KOPT-K1 (cell line): ENCODE measurements around the gene OOSP4A.
"Not testable (repeated sequence)": the region's sequence is repeated elsewhere in the genome, so short reads cannot be mapped to it uniquely, and the experiment has no call there.

Source experiments
- H3K27ac ChIP-seq: fragments of 200-600 bp; sonication (generic); 2 replicates; pipeline ENCODE4 v1.5.1; 2016; ENCODE audit warnings: antibody characterized with exemption, mild to moderate bottlenecking, low read depth, low read length; ENCODE audit not compliant: poor library complexity, severe bottlenecking
- H3K36me3 ChIP-seq: fragments of 200-600 bp; sonication (generic); 2 replicates; pipeline ENCODE4 v1.5.1; 2017; ENCODE audit warnings: antibody characterized with exemption, mild to moderate bottlenecking, low read length, moderate library complexity; ENCODE audit not compliant: insufficient read depth
- H3K9me3 ChIP-seq: fragments of 200-600 bp; sonication (generic); 2 replicates; pipeline ENCODE4 v1.5.1; 2017; ENCODE audit warnings: antibody characterized with exemption, low read length, mild to moderate bottlenecking; ENCODE audit not compliant: insufficient read depth, poor library complexity, severe bottlenecking

Gene OOSP4A

GRCh38 chr11:59960502-59961381 is 3.1 kb upstream of the OOSP4A start:
- no peaks in the 10 kb centered on the region for H3K9me3 ChIP-seq
- no peaks in the 10 kb centered on the region for H3K36me3 ChIP-seq
- H3K27ac ChIP-seq = no peak overlapping the region

DNA sequence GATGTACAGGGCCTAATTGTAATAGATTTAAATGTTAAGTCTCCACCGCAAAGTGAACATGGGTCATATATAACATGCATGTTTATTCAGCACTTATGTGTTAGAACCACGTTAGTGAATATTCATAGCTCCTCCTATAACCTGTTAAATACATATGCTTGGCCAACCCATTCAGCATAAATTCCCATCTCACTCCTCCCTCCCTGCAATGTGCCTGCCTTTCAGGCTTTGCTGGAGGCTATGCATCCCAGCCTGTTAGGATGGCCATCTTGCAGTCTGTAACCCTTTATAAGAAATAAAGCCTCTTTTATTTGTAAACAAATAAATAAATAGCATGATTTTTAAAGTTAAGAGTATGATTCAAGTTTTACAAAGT is 1.7 kb upstream of the OOSP4A start:
- no peak overlapping the region for H3K27ac ChIP-seq
- no peaks in the 10 kb centered on the region for H3K36me3 ChIP-seq
- no peaks in the 10 kb centered on the region for H3K9me3 ChIP-seq

GRCh38 chr11:59965424-59965823 is 1.6 kb downstream of the OOSP4A start:
- H3K36me3 ChIP-seq = no peaks in the 10 kb centered on the region

DNA sequence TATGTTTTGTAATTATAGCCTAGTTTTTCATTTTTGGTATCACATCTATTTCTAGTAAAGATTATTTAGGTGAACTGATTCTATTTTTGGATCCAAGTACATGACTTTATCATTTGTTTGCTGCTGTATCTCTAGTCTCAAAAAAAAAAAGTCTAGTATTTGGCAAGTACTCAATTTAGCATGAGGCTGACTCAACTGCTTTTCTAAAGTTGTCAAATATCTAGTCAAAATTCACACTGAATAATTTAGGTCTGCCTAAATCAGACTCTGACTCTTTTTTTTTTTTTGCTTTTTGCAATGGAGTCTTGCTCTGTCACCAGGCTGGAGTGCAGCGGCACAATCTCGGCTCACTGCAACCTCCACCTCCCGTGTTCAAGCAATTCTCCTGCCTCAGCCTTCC is 2.4 kb downstream of the OOSP4A start:
- H3K36me3 ChIP-seq = no peaks in the 10 kb centered on the region
- H3K9me3 ChIP-seq = no peaks in the 10 kb centered on the region

More at GRCh38 chr11:59965424-59965823, 1.6 kb downstream of the OOSP4A start:
- Histone ChIP-seq H3K27ac (no peak overlapping the region), H3K9me3 (no peaks in the 10 kb centered on the region)

DNA sequence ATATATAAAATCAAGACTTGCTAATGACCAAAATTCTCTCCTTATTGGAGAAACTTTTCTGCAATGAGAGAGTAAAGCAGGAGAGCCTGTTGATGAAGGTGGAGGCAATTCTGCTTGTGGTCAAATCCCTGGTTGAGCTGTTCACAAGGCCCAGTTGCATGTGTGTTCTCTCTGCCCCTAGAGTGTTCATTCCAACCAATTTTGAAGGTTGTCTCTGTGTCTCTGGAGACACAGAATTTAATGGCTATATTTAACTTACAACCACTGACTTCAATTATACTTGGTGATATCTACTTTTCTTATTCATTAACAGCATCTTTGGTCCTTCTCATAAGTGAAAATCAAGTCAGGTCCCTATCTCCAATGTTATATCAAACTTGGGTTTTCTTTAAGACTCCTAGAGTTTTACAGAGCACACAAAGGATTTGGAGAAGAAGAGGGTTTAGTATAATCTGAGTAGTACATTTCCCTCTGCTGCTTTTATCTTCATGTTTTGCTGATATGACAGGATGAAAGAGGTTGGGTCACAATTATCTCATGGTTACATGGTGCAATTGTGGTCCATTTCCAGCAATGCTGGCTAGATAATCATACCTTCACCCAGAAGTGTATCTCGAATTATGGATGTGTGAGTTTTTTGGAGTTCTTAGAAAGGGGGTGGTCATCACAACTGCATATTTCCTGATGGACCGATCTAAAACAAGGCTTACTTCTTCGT is 4.0 kb downstream of the OOSP4A start:
- no peak overlapping the region for H3K27ac ChIP-seq
- H3K36me3 ChIP-seq = no peaks in the 10 kb centered on the region
- no peaks in the 10 kb centered on the region for H3K9me3 ChIP-seq

More for the DNA sequence above, 2.4 kb downstream of the OOSP4A start:
- no peak overlapping the region for H3K27ac ChIP-seq

DNA sequence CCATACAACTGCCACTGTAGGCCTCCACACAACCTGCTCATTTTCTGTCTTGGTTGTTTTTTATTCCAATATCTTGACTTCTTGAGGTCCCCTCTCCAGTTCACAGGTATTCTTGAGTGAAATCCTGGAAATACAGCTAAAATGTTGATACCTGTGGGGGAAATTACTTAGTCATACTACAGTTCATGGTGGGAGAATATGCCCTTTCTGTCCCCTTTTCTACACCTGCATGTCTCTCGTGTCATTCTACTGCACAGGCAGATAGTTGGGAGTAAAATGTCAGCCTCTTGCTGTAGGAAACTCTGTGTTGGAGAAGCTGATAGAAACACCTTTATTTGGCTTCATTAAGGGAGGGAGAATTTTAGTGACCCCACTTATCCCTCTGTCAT is 4.6 kb downstream of the OOSP4A start:
- Histone ChIP-seq H3K9me3 (no peaks in the 10 kb centered on the region), H3K27ac (no peak overlapping the region), H3K36me3 (no peaks in the 10 kb centered on the region)

- no peak overlapping the region for H3K27ac ChIP-seq
- no peaks in the 10 kb centered on the region for H3K9me3 ChIP-seq
- no peaks in the 10 kb centered on the region for H3K36me3 ChIP-seq
Measured at GRCh38 chr11:59973097-59973496, 9.3 kb downstream of the OOSP4A start.

DNA sequence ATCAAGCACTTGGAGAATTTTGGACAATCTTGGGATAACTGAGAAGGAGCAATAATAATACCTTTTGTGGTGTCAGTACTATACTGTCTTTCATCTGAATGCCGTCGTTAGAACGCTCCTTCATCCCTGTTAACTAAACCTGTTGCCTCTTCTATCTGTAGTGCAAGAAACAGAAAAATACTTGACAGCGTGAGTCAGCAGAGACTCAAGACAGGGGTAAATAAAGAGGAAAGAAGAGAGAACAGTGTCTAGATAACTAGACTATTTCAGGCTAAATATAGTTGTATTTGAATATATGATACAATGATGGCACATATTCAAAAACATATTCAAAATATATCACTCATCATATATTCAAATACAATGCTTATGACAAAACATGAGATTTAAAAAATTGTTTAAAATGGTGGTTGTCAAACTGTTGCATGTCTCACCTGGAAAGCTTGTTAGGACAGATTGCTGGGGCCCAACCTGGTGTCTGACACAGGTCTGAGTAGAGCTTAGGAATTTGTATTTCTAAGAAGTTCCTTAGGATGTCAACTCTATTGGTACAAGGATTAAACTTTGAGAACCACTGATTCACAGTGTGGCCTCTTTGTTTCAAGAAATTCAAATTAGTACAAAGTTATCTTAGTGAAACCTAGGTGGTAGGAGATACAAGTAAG is 17.4 kb downstream of the OOSP4A start:
- Histone ChIP-seq H3K36me3 (no peaks in the 10 kb centered on the region), H3K27ac (no peak overlapping the region), H3K9me3 (no peaks in the 10 kb centered on the region)

GRCh38 chr11:59982037-59982436 is 18.2 kb downstream of the OOSP4A start:
- H3K36me3 ChIP-seq, H3K27ac ChIP-seq, H3K9me3 ChIP-seq: not testable (repeated sequence)

DNA sequence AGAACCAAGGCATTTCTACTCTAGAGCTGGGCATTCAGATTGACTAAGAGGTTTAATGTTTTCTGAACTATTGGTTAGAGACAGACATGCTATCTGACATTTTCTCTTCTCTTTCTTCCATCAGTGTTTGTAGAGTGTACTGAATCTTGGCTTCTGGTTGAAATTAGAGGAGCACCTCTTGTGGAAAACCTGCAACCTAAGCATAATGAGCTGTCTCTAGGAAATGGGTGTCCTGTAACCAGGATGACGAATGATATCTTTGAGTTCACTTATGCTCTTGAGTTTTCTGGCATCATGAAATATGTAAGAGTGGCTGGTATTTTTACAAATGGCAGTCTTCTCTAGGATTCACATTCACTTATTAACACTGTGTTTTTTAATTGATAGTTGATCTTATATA is 19.4 kb downstream of the OOSP4A start:
- Histone ChIP-seq H3K9me3 (no peaks in the 10 kb centered on the region), H3K27ac (no peak overlapping the region), H3K36me3 (no peaks in the 10 kb centered on the region)

DNA sequence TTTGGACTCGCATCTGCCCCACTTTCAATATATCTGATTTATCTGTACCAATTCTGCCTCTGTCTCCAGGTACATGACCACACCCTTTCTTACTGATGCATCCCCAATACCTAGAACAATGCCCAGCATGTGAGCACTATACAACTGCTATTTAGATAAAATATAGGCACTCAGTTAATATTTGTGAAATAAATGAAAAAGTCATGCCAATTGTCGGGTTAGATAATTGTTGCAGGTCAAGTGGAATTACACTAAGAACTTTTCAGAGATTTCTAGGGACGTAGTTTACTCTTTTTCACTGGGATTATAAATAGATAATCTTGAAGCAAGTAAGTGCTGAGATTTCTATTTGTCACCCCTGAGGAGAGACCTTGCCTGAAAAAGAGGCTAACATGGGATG is 20.5 kb downstream of the OOSP4A start:
- Histone ChIP-seq H3K27ac (no peak overlapping the region), H3K36me3 (no peaks in the 10 kb centered on the region), H3K9me3 (no peaks in the 10 kb centered on the region)

DNA sequence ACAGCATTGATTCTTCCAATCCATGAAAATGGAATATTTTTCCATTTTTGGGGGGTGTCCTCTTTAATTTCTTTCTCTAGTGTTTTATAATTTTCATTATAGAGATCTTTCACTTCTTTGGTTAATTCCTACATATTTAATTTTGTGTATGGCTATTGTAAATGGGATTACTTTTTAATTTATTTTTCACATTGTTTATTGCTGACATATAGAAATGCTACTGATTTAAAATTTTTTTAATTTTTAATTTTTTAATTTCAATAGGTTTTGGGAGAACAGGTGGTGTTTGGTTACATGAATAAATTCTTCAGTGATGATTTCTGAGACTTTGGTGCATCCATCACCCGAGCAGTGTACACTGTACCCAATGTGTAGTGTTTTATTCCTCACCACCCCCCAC is 26.6 kb downstream of the OOSP4A start:
- Histone ChIP-seq H3K36me3 (no peaks in the 10 kb centered on the region), H3K9me3 (no peaks in the 10 kb centered on the region), H3K27ac (no peak overlapping the region)

DNA sequence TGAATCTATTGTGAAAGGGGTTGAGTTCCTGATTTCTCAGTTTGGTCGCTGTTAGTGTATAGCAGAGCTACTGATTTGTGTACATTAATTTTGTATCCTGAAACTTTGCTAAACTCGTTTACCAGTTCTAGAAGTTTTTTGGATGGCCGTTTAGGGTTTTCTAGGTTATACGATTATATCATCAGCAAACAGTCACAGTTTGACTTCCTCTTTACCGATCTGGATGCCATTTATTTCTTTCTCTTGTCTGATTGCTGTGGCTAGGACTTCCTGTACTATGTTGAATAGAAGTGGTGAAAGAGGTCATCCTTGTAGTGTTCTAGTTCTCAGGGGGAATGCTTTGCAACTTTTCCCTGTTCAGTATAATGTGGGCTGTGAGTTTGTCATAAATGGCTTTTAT is 28.6 kb downstream of the OOSP4A start:
- Histone ChIP-seq H3K36me3 (no peaks in the 10 kb centered on the region), H3K9me3 (no peaks in the 10 kb centered on the region)

GRCh38 chr11:59997800-59998199 is 34.0 kb downstream of the OOSP4A start:
- Histone ChIP-seq H3K36me3 (no peaks in the 10 kb centered on the region), H3K27ac (no peak overlapping the region), H3K9me3 (no peaks in the 10 kb centered on the region)

More for the DNA sequence above, 28.6 kb downstream of the OOSP4A start:
- no peak overlapping the region for H3K27ac ChIP-seq

GRCh38 chr11:59999691-60000090 is 35.9 kb downstream of the OOSP4A start:
- no peaks in the 10 kb centered on the region for H3K9me3 ChIP-seq
- no peaks in the 10 kb centered on the region for H3K36me3 ChIP-seq
- no peak overlapping the region for H3K27ac ChIP-seq
